ENCODE data around the gene UBAC2. TPM values are rescaled to one million over a fixed set of nuclear protein-coding genes. Genes with fewer than 3 reads are reported as not detected.

The UBAC2 gene
- total and polyA plus RNA-seq, 2 of the 8 experiments (the other 6 are each of a cell fraction or from before 2014, with no cell fraction given) = 75.9 to 76.9 TPM

DNA sequence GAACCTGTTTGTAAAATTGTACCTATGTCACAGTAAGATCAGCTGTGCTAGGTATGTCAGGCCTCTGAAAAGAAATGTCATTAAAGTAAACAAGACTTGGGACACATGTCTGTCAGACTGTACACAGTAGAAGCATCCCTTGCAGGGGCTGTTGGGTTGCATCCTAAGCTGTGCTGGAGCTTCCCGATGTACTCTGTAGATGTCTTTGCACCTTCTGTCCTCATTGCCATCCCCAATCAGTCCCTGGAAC, 155.3 kb downstream of the UBAC2 start:
- no peak overlapping the region for H3K4ac ChIP-seq (replicated peaks; ENCODE audit: insufficient read length, low read depth, low read length)
- H3K14ac ChIP-seq (ENCODE audit: insufficient read length) = no peak overlapping the region
- no peak for FAIRE-seq
- H3K27ac ChIP-seq (ENCODE audit: low read depth, low read length) = no peak overlapping the region
- CTCF ChIA-PET (ENCODE audit: partially characterized antibody) = interaction anchor here (3.3 kb wide), 1 partner anchor 11 kb away, joined by 8 read pairs; no protein-coding TSS in a partner anchor
- no peaks in the 10 kb centered on the region for H3K79me2 ChIP-seq (ENCODE audit: control insufficient read depth in 1 of 2, insufficient read depth in 2 of 2, low read length in 2 of 2)
- no peak overlapping the region for H2BK12ac ChIP-seq (ENCODE audit: low read depth, low read length)
- POLR2A ChIA-PET (ENCODE audit: partially characterized antibody) = no interaction called here
- no peak overlapping the region for H2BK20ac ChIP-seq (ENCODE audit: low read length)
- no peak for DNase-seq (ENCODE audit: low read depth in 1 of 2, low spot score in 2 of 2)
- H2BK120ac ChIP-seq (replicated peaks; ENCODE audit: low read depth, low read length) = no peak overlapping the region
- H3K27me3 ChIP-seq (replicated peaks in 1 of 4; ENCODE audit: control insufficient read depth in 3 of 4, extremely low read depth in 1 of 4, insufficient read depth in 3 of 4, low read length in 3 of 4) = no peaks in the 10 kb centered on the region
- no peak overlapping the region for H3K9ac ChIP-seq (replicated peaks in 1 of 4; ENCODE audit: extremely low read depth in 1 of 4, low read depth in 3 of 4, low read length in 3 of 4)
- H2AFZ ChIP-seq (ENCODE audit: low read length) = no peak overlapping the region
- peaks cover 0 to 12% (median 4%) of the 10 kb centered on the region in 4 experiments; a peak in 3 of 8 replicates for H3K36me3 ChIP-seq (ENCODE audit: control insufficient read depth in 2 of 4, insufficient read depth in 4 of 4, low read length in 3 of 4)
- no peak overlapping the region for H3K23ac ChIP-seq (ENCODE audit: insufficient read length)
- WGBS, 2 experiments (ENCODE audit: extremely low coverage in 1 of 2, insufficient coverage in 1 of 2, insufficient read length in 1 of 2, insufficient replicate concordance in 2 of 2, low coverage in 1 of 2, low lambda C conversion rate in 2 of 2, missing lambda C conversion rate in 1 of 2) = 100% methylated on average over 1 of the region's 1 CpG; no CpG with 5 or more reads in 1 of the 2 experiments
- H4K5ac ChIP-seq (ENCODE audit: insufficient read length, low read depth, low read length) = no peak overlapping the region
- H3K4me1 ChIP-seq (replicated peaks in 1 of 4; ENCODE audit: control insufficient read depth in 3 of 4, insufficient read depth in 4 of 4, low read length in 3 of 4) = peaks cover 0 to 5% (median 2%) of the 10 kb centered on the region in 4 experiments; a peak in 2 of 7 replicates
- peaks cover 0 to 5% of the 10 kb centered on the region in 2 experiments for H4K20me1 ChIP-seq (replicated peaks in 1 of 2; ENCODE audit: control insufficient read depth in 1 of 2, insufficient read depth in 2 of 2, low read length in 2 of 2)
- H4K91ac ChIP-seq (replicated peaks; ENCODE audit: insufficient read length, low read length) = no peak overlapping the region
- H4K8ac ChIP-seq (ENCODE audit: extremely low read depth, insufficient read depth, low read length) = no peak overlapping the region
- H3K56ac ChIP-seq (replicated peaks; ENCODE audit: insufficient read length, low read depth, low read length) = no peak overlapping the region
- H2BK15ac ChIP-seq (ENCODE audit: low read length) = no peak overlapping the region
- H3K9me3 ChIP-seq (ENCODE audit: insufficient read depth in 2 of 2, low read depth in 1 of 2, low read length in 1 of 2) = no peaks in the 10 kb centered on the region
- no peak overlapping the region for H2BK5ac ChIP-seq (ENCODE audit: low read depth, low read length)
- H3K23me2 ChIP-seq (ENCODE audit: low read depth, low read length) = no peaks in the 10 kb centered on the region
- H3K18ac ChIP-seq (ENCODE audit: extremely low read depth, low read length) = no peak overlapping the region
- no peak overlapping the region for H3K4me2 ChIP-seq (ENCODE audit: insufficient read depth in 1 of 2, low read depth in 2 of 2, low read length in 2 of 2)
- H2AK5ac ChIP-seq (ENCODE audit: low read depth, low read length) = no peak overlapping the region
- H3K4me3 ChIP-seq (ENCODE audit: extremely low read depth in 1 of 4, insufficient read depth in 2 of 4, low read depth in 3 of 4, low read length in 4 of 4) = no peak overlapping the region
- H3K79me1 ChIP-seq (ENCODE audit: low read depth, low read length) = peaks cover 2% of the 10 kb centered on the region; the same call in 1 of the 2 replicates
- TF ChIP-seq SRF (IDR thresholded peaks at IDR 0.05; ENCODE audit: low read depth, low read length) = no peak
- TF ChIP-seq CREB1 (IDR thresholded peaks at IDR 0.05) = no peak
- no peak for TF ChIP-seq BACH1 (IDR thresholded peaks at IDR 0.05; ENCODE audit: low read length)
- TF ChIP-seq EGR1 (IDR thresholded peaks at IDR 0.05; ENCODE audit: borderline replicate concordance, low read depth, low read length) = no peak
- no peak for TF ChIP-seq TAF7 (optimal IDR thresholded peaks at IDR 0.05; ENCODE audit: borderline replicate concordance, low read depth, low read length)
